Omental fat pad (tissue), 4 donors: Measurements from ENCODE around the gene ARHGAP28. TPM values are rescaled to one million over a fixed set of nuclear protein-coding genes. Genes with fewer than 3 reads are reported as not detected.
"Not testable (repeated sequence)": the region's sequence is repeated elsewhere in the genome, so short reads cannot be mapped to it uniquely, and the experiment has no call there.

Source experiments
- ATAC-seq: fragments of 150-250 bp; one replicate; pipeline ENCODE4 v1.9.1; 2016; ENCODE audit warnings: mild to moderate bottlenecking, moderate library complexity; ENCODE audit not compliant: low FRiP score
- DNase-seq: peaks from one replicate; pipeline ENCODE4 v3.0.0-alpha.2; 2019; ENCODE audit warnings: low spot score
- CTCF ChIP-seq, 3 donors: fragments of 450-650 bp; IDR thresholded peaks; one replicate each; pipeline ENCODE4 v1.5.1; 2016 to 2017; ENCODE audit warnings: antibody characterized with exemption in 3 of 3, mild to moderate bottlenecking in 3 of 3, moderate library complexity in 2 of 3
- total RNA-seq, 4 donors: library from RNA; depleted of rRNA; stranded (reverse); fragments of >200 nt; gene quantifications; one replicate each; pipeline ENCODE4 v1.1.0, GENCODE V29; 2016

Gene ARHGAP28
- total RNA-seq, 4 donors from 2014 or later: 4.7 to 23.7 (median 10.4) TPM

GRCh38 chr18:6819332-6819731 is 89.8 kb downstream of the ARHGAP28 start:
- DNase-seq (no peak), ATAC-seq (no peak)
- TF ChIP-seq CTCF (IDR thresholded peaks at IDR 0.05): no peak

- DNase-seq (no peak), ATAC-seq (no peak)
- TF ChIP-seq CTCF (IDR thresholded peaks at IDR 0.05): no peak
Observed at GRCh38 chr18:6820314-6820713, 90.8 kb downstream of the ARHGAP28 start.

GRCh38 chr18:6821356-6821755 is 91.8 kb downstream of the ARHGAP28 start:
- DNase-seq: no peak
- no peak for TF ChIP-seq CTCF (IDR thresholded peaks at IDR 0.05)
- no peak for ATAC-seq

- not testable (repeated sequence) for DNase-seq, ATAC-seq
Observed at GRCh38 chr18:6827161-6827560, 97.6 kb downstream of the ARHGAP28 start.

GRCh38 chr18:6827566-6827965 is 98.0 kb downstream of the ARHGAP28 start:
- DNase-seq, ATAC-seq: not testable (repeated sequence)

GRCh38 chr18:6830916-6831315 is 101.4 kb downstream of the ARHGAP28 start:
- no peak for DNase-seq
- TF ChIP-seq CTCF (IDR thresholded peaks at IDR 0.05): no peak
- no peak for ATAC-seq

GRCh38 chr18:6835345-6835744 is 105.8 kb downstream of the ARHGAP28 start:
- ATAC-seq: no peak
- no peak for DNase-seq
- TF ChIP-seq CTCF (IDR thresholded peaks at IDR 0.05): no peak

GRCh38 chr18:6836331-6836730 is 106.8 kb downstream of the ARHGAP28 start:
- no peak for TF ChIP-seq CTCF (IDR thresholded peaks at IDR 0.05)
- DNase-seq (no peak), ATAC-seq (no peak)
